Aorta (tissue), 5 donors: ENCODE data around the gene ST3GAL2. TPM values are rescaled to one million over a fixed set of nuclear protein-coding genes. Genes with fewer than 3 reads are reported as not detected.
"Not testable (repeated sequence)": the region's sequence is repeated elsewhere in the genome, so short reads cannot be mapped to it uniquely, and the experiment has no call there.

Experiments used
- ATAC-seq: fragments of 200-7000 bp; cut with Tn5 transposase; one replicate; pipeline ENCODE4 v1.9.1; 2022; ENCODE audit warnings: moderate library complexity; ENCODE audit not compliant: low FRiP score
- DNase-seq, 2 donors: peaks; one replicate each; pipeline ENCODE4 v3.0.0-alpha.2; 2020
- H3K27ac ChIP-seq, 2 donors: one replicate each; pipeline ENCODE4 v1.5.1; 2013; ENCODE audit warnings: low read length in 2 of 2, mild to moderate bottlenecking in 2 of 2, moderate library complexity in 2 of 2, control low read depth in 1 of 2, inconsistent platforms in 1 of 2, low read depth in 1 of 2
- H3K27me3 ChIP-seq, 2 donors: one replicate each; pipeline ENCODE4 v1.6.1; 2013; ENCODE audit warnings: control low read depth in 1 of 2, low read length in 1 of 2, mild to moderate bottlenecking in 1 of 2, moderate library complexity in 1 of 2; ENCODE audit not compliant: insufficient read depth in 2 of 2, control insufficient read depth in 1 of 2
- H3K36me3 ChIP-seq, 2 donors: one replicate each; pipeline ENCODE4 v1.6.1; 2013; ENCODE audit warnings: control low read depth in 1 of 2, low read length in 1 of 2, mild to moderate bottlenecking in 1 of 2; ENCODE audit not compliant: insufficient read depth in 2 of 2, control insufficient read depth in 1 of 2
- H3K4me1 ChIP-seq, 2 donors: one replicate each; pipeline ENCODE4 v1.6.1; 2013; ENCODE audit warnings: low read length in 2 of 2, control low read depth in 1 of 2, mild to moderate bottlenecking in 1 of 2, moderate library complexity in 1 of 2; ENCODE audit not compliant: insufficient read depth in 2 of 2, control insufficient read depth in 1 of 2
- H3K4me3 ChIP-seq, 2 donors: one replicate each; pipeline ENCODE4 v1.5.1; 2013; ENCODE audit warnings: low read length in 2 of 2, control low read depth in 1 of 2, mild to moderate bottlenecking in 1 of 2
- H3K9me3 ChIP-seq: one replicate; pipeline ENCODE4 v1.6.1; 2013; ENCODE audit warnings: mild to moderate bottlenecking, low read length; ENCODE audit not compliant: control insufficient read depth
- WGBS, 2 donors: extraction: QIAGEN DNeasy Blood & Tissue Kit; methylation state at CpG; one replicate each; pipeline ENCODE4 v1.1.7; 2013; 5-methylcytosine and 5-hydroxymethylcytosine counted together
- intact Hi-C, 2 donors: fragments of 100-400 bp; cut with DNase I; formaldehyde crosslinking; loops; one replicate each; pipeline versions ENCODE4 v1.14.2 to v1.15.0; 2022
- polyA plus RNA-seq, 2 donors: library from polyadenylated mRNA; stranded (reverse); fragments of 200-250 nt; gene quantifications; one replicate each; pipeline ENCODE4 v1.2.3, GENCODE V29; 2013
- total RNA-seq, 2 donors: library from RNA; stranded (reverse); fragmentation: NEBNext Ultra II Directional; extraction: Animal tissue kit (Norgen Biotek cat#: 25700); gene quantifications; one replicate each; pipeline ENCODE4 v1.2.1, GENCODE V29; 2021
- donor health status: healthy with polysubstance abuse.
- donor health status: Bipolar disorder and iron deficiency.
- donor health status: DM: no; HTN: no; CAD: no.
- donor health status: DM: no; HTN: no; CAD: no.
- donor health status: DM: yes; HTN: yes; CAD: no.

Gene ST3GAL2
- total and polyA plus RNA-seq, 4 donors = 4.1 to 39.5 (median 18.4) TPM

- peak overlapping the region in 1 of 2 donors; percentile 38 for H3K27ac ChIP-seq
- ATAC-seq (peak; percentile 62), DNase-seq (peak; percentile 76 to 86)
- H3K4me3 ChIP-seq = peak overlapping the region; percentile 43 to 76
- no peaks in the 10 kb centered on the region for H3K27me3 ChIP-seq
- no peaks in the 10 kb centered on the region for H3K4me1 ChIP-seq
- no peaks in the 10 kb centered on the region for H3K36me3 ChIP-seq
- intact Hi-C loops = loop anchor here (5.0 kb wide), 2 partner anchors 57 to 142 kb away; partner anchors contain the start of genes ST3GAL2 (in 2 of the 2), COG4 (in 1 of the 2) and SF3B3 (in 1 of the 2)
- no peaks in the 10 kb centered on the region for H3K9me3 ChIP-seq
- WGBS, 2 donors = 1 to 3% methylated on average over 29 to 31 of the region's 31 CpGs
These were observed 58.5 kb downstream of the ST3GAL2 start for GRCh38 chr16:70380248-70380918.

- DNase-seq (no peak), ATAC-seq (no peak)
- intact Hi-C loops = no loop called here
- Histone ChIP-seq H3K9me3 (no peaks in the 10 kb centered on the region), H3K36me3 (no peaks in the 10 kb centered on the region), H3K27me3 (no peaks in the 10 kb centered on the region), H3K4me3 (no peak overlapping the region), H3K27ac (no peak overlapping the region), H3K4me1 (no peaks in the 10 kb centered on the region)
- 88 to 89% methylated on average over 13 of the region's 13 CpGs for WGBS, 2 donors
These were observed 59.9 kb downstream of the ST3GAL2 start for GRCh38 chr16:70378869-70379493.

- Histone ChIP-seq H3K27me3 (no peaks in the 10 kb centered on the region), H3K4me3 (no peak overlapping the region), H3K27ac (no peak overlapping the region), H3K9me3 (no peaks in the 10 kb centered on the region), H3K4me1 (no peaks in the 10 kb centered on the region), H3K36me3 (no peaks in the 10 kb centered on the region)
- intact Hi-C loops = no loop called here
- no peak for ATAC-seq
- WGBS, 2 donors = 35 to 38% methylated on average over 2 of the region's 2 CpGs
- DNase-seq = no peak
These were observed 61.1 kb downstream of the ST3GAL2 start for GRCh38 chr16:70377782-70378181.

GRCh38 chr16:70375636-70376611 lies 63.0 kb downstream of the ST3GAL2 start:
- Histone ChIP-seq H3K36me3 (peaks cover 3 to 5% of the 10 kb centered on the region in 2 donors), H3K4me3 (no peak overlapping the region), H3K27ac (no peak overlapping the region), H3K4me1 (no peaks in the 10 kb centered on the region), H3K27me3 (no peaks in the 10 kb centered on the region), H3K9me3 (no peaks in the 10 kb centered on the region)
- DNase-seq (no peak), ATAC-seq (no peak)
- intact Hi-C loops = no loop called here
- WGBS, 2 donors = 86% methylated on average over 16 of the region's 16 CpGs

GRCh38 chr16:70374213-70374612 lies 64.7 kb downstream of the ST3GAL2 start:
- peaks cover 3 to 5% of the 10 kb centered on the region in 2 donors for H3K36me3 ChIP-seq
- ATAC-seq (no peak), DNase-seq (no peak)
- H3K4me1 ChIP-seq = no peaks in the 10 kb centered on the region
- no peaks in the 10 kb centered on the region for H3K9me3 ChIP-seq
- 90 to 92% methylated on average over 8 of the region's 8 CpGs for WGBS, 2 donors
- H3K4me3 ChIP-seq = no peak overlapping the region
- intact Hi-C loops = no loop called here
- peak overlapping the region in 1 of 2 donors; percentile 4 for H3K27ac ChIP-seq
- H3K27me3 ChIP-seq = no peaks in the 10 kb centered on the region

- no peak for ATAC-seq
- WGBS, 2 donors = 95 to 97% methylated on average over 22 of the region's 22 CpGs
- no peak for DNase-seq
- Histone ChIP-seq H3K27ac (no peak overlapping the region), H3K27me3 (no peaks in the 10 kb centered on the region), H3K36me3 (peaks cover 3 to 5% of the 10 kb centered on the region in 2 donors), H3K4me1 (no peaks in the 10 kb centered on the region), H3K4me3 (no peak overlapping the region), H3K9me3 (no peaks in the 10 kb centered on the region)
- intact Hi-C loops = no loop called here
These were observed 65.8 kb downstream of the ST3GAL2 start for GRCh38 chr16:70372921-70373728.

GRCh38 chr16:70370924-70371323 lies 68.0 kb downstream of the ST3GAL2 start:
- intact Hi-C loops = no loop called here
- H3K36me3 ChIP-seq = peaks cover 3 to 5% of the 10 kb centered on the region in 2 donors
- ATAC-seq (no peak), DNase-seq (no peak)
- no peak overlapping the region for H3K4me3 ChIP-seq
- no peak overlapping the region for H3K27ac ChIP-seq
- 91 to 94% methylated on average over 10 of the region's 10 CpGs for WGBS, 2 donors
- no peaks in the 10 kb centered on the region for H3K9me3 ChIP-seq
- no peaks in the 10 kb centered on the region for H3K27me3 ChIP-seq
- H3K4me1 ChIP-seq = no peaks in the 10 kb centered on the region

GRCh38 chr16:70370145-70370544 lies 68.8 kb downstream of the ST3GAL2 start:
- ATAC-seq = peak; percentile 61
- H3K4me3 ChIP-seq, H3K27me3 ChIP-seq, intact Hi-C loops, H3K4me1 ChIP-seq, DNase-seq, H3K36me3 ChIP-seq, H3K27ac ChIP-seq, H3K9me3 ChIP-seq: not testable (repeated sequence)
- 29% methylated on average over 10 of the region's 10 CpGs for WGBS, 2 donors
